Measurements from ENCODE around the gene NKAPD1. TPM values are rescaled to one million over a fixed set of nuclear protein-coding genes. Genes with fewer than 3 reads are reported as not detected.
A peak's percentile ranks its signal among the peaks of the same experiment; 100 is the strongest.

Gene NKAPD1
- total and polyA plus RNA-seq, 10 of the 15 experiments (the other 5 are each of a cell fraction or from before 2014, with no cell fraction given): 9.6 to 43.3 (median 19.2) TPM

- TF ChIP-seq, protein P1, sequence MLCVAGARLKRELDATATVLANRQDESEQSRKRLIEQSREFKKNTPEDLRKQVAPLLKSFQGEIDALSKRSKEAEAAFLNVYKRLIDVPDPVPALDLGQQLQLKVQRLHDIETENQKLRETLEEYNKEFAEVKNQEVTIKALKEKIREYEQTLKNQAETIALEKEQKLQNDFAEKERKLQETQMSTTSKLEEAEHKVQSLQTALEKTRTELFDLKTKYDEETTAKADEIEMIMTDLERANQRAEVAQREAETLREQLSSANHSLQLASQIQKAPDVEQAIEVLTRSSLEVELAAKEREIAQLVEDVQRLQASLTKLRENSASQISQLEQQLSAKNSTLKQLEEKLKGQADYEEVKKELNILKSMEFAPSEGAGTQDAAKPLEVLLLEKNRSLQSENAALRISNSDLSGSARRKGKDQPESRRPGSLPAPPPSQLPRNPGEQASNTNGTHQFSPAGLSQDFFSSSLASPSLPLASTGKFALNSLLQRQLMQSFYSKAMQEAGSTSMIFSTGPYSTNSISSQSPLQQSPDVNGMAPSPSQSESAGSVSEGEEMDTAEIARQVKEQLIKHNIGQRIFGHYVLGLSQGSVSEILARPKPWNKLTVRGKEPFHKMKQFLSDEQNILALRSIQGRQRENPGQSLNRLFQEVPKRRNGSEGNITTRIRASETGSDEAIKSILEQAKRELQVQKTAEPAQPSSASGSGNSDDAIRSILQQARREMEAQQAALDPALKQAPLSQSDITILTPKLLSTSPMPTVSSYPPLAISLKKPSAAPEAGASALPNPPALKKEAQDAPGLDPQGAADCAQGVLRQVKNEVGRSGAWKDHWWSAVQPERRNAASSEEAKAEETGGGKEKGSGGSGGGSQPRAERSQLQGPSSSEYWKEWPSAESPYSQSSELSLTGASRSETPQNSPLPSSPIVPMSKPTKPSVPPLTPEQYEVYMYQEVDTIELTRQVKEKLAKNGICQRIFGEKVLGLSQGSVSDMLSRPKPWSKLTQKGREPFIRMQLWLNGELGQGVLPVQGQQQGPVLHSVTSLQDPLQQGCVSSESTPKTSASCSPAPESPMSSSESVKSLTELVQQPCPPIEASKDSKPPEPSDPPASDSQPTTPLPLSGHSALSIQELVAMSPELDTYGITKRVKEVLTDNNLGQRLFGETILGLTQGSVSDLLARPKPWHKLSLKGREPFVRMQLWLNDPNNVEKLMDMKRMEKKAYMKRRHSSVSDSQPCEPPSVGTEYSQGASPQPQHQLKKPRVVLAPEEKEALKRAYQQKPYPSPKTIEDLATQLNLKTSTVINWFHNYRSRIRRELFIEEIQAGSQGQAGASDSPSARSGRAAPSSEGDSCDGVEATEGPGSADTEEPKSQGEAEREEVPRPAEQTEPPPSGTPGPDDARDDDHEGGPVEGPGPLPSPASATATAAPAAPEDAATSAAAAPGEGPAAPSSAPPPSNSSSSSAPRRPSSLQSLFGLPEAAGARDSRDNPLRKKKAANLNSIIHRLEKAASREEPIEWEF (IDR thresholded peaks at IDR 0.05; ENCODE audit: insufficient replicate concordance, low read depth, low read length): no peak
- TF ChIP-seq SP1 (IDR thresholded peaks at IDR 0.05; ENCODE audit: low read depth, low read length) (peak; percentile 34), SIX5 (IDR thresholded peaks at IDR 0.05; ENCODE audit: low read depth, low read length, severe bottlenecking) (peak; percentile 52), ZNF207 (IDR thresholded peaks at IDR 0.05; ENCODE audit: borderline replicate concordance) (peak; percentile 52; the same call in 1 of the 2 replicates), NFIC (IDR thresholded peaks at IDR 0.05; ENCODE audit: low read depth, low read length) (no peak), CHD2 (IDR thresholded peaks at IDR 0.05; ENCODE audit: borderline replicate concordance, low read depth, low read length) (peak; percentile 48; the same call in 1 of the 2 replicates), ESRRA (IDR thresholded peaks at IDR 0.05; ENCODE audit: low read length) (peak; percentile 97), IRF4 (IDR thresholded peaks at IDR 0.05; ENCODE audit: low read depth, low read length) (0 out of 2 replicates have a peak, but pooled peaks have one; percentile 21)
- TF ChIP-seq, protein P2, sequence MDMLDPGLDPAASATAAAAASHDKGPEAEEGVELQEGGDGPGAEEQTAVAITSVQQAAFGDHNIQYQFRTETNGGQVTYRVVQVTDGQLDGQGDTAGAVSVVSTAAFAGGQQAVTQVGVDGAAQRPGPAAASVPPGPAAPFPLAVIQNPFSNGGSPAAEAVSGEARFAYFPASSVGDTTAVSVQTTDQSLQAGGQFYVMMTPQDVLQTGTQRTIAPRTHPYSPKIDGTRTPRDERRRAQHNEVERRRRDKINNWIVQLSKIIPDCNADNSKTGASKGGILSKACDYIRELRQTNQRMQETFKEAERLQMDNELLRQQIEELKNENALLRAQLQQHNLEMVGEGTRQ (IDR thresholded peaks at IDR 0.05; ENCODE audit: borderline replicate concordance, low read depth, low read length): no peak
- TF ChIP-seq, protein P3, sequence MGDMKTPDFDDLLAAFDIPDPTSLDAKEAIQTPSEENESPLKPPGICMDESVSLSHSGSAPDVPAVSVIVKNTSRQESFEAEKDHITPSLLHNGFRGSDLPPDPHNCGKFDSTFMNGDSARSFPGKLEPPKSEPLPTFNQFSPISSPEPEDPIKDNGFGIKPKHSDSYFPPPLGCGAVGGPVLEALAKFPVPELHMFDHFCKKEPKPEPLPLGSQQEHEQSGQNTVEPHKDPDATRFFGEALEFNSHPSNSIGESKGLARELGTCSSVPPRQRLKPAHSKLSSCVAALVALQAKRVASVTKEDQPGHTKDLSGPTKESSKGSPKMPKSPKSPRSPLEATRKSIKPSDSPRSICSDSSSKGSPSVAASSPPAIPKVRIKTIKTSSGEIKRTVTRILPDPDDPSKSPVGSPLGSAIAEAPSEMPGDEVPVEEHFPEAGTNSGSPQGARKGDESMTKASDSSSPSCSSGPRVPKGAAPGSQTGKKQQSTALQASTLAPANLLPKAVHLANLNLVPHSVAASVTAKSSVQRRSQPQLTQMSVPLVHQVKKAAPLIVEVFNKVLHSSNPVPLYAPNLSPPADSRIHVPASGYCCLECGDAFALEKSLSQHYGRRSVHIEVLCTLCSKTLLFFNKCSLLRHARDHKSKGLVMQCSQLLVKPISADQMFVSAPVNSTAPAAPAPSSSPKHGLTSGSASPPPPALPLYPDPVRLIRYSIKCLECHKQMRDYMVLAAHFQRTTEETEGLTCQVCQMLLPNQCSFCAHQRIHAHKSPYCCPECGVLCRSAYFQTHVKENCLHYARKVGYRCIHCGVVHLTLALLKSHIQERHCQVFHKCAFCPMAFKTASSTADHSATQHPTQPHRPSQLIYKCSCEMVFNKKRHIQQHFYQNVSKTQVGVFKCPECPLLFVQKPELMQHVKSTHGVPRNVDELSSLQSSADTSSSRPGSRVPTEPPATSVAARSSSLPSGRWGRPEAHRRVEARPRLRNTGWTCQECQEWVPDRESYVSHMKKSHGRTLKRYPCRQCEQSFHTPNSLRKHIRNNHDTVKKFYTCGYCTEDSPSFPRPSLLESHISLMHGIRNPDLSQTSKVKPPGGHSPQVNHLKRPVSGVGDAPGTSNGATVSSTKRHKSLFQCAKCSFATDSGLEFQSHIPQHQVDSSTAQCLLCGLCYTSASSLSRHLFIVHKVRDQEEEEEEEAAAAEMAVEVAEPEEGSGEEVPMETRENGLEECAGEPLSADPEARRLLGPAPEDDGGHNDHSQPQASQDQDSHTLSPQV (IDR thresholded peaks at IDR 0.05): no peak
- TF ChIP-seq, protein P4, sequence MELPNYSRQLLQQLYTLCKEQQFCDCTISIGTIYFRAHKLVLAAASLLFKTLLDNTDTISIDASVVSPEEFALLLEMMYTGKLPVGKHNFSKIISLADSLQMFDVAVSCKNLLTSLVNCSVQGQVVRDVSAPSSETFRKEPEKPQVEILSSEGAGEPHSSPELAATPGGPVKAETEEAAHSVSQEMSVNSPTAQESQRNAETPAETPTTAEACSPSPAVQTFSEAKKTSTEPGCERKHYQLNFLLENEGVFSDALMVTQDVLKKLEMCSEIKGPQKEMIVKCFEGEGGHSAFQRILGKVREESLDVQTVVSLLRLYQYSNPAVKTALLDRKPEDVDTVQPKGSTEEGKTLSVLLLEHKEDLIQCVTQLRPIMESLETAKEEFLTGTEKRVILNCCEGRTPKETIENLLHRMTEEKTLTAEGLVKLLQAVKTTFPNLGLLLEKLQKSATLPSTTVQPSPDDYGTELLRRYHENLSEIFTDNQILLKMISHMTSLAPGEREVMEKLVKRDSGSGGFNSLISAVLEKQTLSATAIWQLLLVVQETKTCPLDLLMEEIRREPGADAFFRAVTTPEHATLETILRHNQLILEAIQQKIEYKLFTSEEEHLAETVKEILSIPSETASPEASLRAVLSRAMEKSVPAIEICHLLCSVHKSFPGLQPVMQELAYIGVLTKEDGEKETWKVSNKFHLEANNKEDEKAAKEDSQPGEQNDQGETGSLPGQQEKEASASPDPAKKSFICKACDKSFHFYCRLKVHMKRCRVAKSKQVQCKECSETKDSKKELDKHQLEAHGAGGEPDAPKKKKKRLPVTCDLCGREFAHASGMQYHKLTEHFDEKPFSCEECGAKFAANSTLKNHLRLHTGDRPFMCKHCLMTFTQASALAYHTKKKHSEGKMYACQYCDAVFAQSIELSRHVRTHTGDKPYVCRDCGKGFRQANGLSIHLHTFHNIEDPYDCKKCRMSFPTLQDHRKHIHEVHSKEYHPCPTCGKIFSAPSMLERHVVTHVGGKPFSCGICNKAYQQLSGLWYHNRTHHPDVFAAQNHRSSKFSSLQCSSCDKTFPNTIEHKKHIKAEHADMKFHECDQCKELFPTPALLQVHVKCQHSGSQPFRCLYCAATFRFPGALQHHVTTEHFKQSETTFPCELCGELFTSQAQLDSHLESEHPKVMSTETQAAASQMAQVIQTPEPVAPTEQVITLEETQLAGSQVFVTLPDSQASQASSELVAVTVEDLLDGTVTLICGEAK (IDR thresholded peaks at IDR 0.05; ENCODE audit: borderline replicate concordance): peak; percentile 97
Observed at GRCh38 chr11:112086422-112087191, 12.5 kb downstream of the NKAPD1 start, which contains the start of the genes SDHD and TIMM8B (continued).

Data from GM12878 (cell line).